ENCODE results near the gene NAB2.

Gene NAB2

GRCh38 chr12:57131896-57132744 lies 43.2 kb downstream of the NAB2 start:
- DNase-seq (ENCODE audit: low read depth), result no peak

- no peak for DNase-seq (ENCODE audit: low read depth)
These were observed 44.2 kb downstream of the NAB2 start for GRCh38 chr12:57133013-57133569.

GRCh38 chr12:57133916-57134315 lies 45.0 kb downstream of the NAB2 start:
- DNase-seq (ENCODE audit: low read depth), result no peak

GRCh38 chr12:57134949-57135348 lies 46.0 kb downstream of the NAB2 start:
- DNase-seq (ENCODE audit: low read depth), result no peak

- no peak for DNase-seq (ENCODE audit: low read depth)
These were observed 46.8 kb downstream of the NAB2 start for GRCh38 chr12:57135527-57136326.

- DNase-seq (ENCODE audit: low read depth), result no peak
These were observed 49.8 kb downstream of the NAB2 start for GRCh38 chr12:57138526-57139272.

GRCh38 chr12:57139796-57140649 lies 51.1 kb downstream of the NAB2 start:
- DNase-seq (ENCODE audit: low read depth), result no peak

- no peak for DNase-seq (ENCODE audit: low read depth)
These were observed 52.3 kb downstream of the NAB2 start for GRCh38 chr12:57141249-57141648.

GRCh38 chr12:57142121-57142520 lies 53.2 kb downstream of the NAB2 start:
- DNase-seq (ENCODE audit: low read depth), result no peak

- no peak for DNase-seq (ENCODE audit: low read depth)
These were observed 53.8 kb downstream of the NAB2 start for GRCh38 chr12:57142727-57143126.

- DNase-seq (ENCODE audit: low read depth), result no peak
These were observed 54.5 kb downstream of the NAB2 start for GRCh38 chr12:57143454-57143853.

Measured in T follicular helper cell (primary cell).